Astrocyte of the hippocampus (primary cell): ENCODE measurements around the gene STK24.
"Not testable (repeated sequence)": the region's sequence is repeated elsewhere in the genome, so short reads cannot be mapped to it uniquely, and the experiment has no call there.

Source experiments
- DNase-seq: peaks from one replicate; pipeline ENCODE4 v3.0.0; 2011; ENCODE audit warnings: low read depth, low spot score

Gene STK24

GRCh38 chr13:98438246-98439125, 138.4 kb downstream of the STK24 start:
- DNase-seq = no peak

GRCh38 chr13:98436233-98436910, 140.5 kb downstream of the STK24 start:
- DNase-seq = no peak

- DNase-seq = no peak
Observed at GRCh38 chr13:98435376-98435775, 141.5 kb downstream of the STK24 start.

- DNase-seq = no peak
Observed at GRCh38 chr13:98434060-98434459, 142.8 kb downstream of the STK24 start.

GRCh38 chr13:98433654-98434053, 143.3 kb downstream of the STK24 start:
- DNase-seq = no peak

GRCh38 chr13:98432638-98433037, 144.3 kb downstream of the STK24 start:
- no peak for DNase-seq

GRCh38 chr13:98429977-98430736, 146.8 kb downstream of the STK24 start:
- peak; percentile 69 for DNase-seq

GRCh38 chr13:98429531-98429930, 147.4 kb downstream of the STK24 start:
- DNase-seq = no peak

- no peak for DNase-seq
Observed at GRCh38 chr13:98429081-98429480, 147.8 kb downstream of the STK24 start.

GRCh38 chr13:98428256-98428966, 148.5 kb downstream of the STK24 start:
- peak; percentile 49 for DNase-seq

GRCh38 chr13:98427331-98427995, 149.4 kb downstream of the STK24 start:
- DNase-seq = no peak

GRCh38 chr13:98423417-98423816, 153.5 kb downstream of the STK24 start:
- DNase-seq = no peak

GRCh38 chr13:98422046-98422445, 154.9 kb downstream of the STK24 start:
- DNase-seq = no peak

GRCh38 chr13:98420554-98421175, 156.2 kb downstream of the STK24 start:
- DNase-seq = no peak

GRCh38 chr13:98419786-98420553, 156.9 kb downstream of the STK24 start:
- DNase-seq = no peak

- no peak for DNase-seq
Observed at GRCh38 chr13:98416408-98416807, 160.5 kb downstream of the STK24 start.

- DNase-seq = no peak
Observed at GRCh38 chr13:98415326-98416070, 161.4 kb downstream of the STK24 start.

GRCh38 chr13:98413796-98414195, 163.1 kb downstream of the STK24 start:
- DNase-seq = no peak

- not testable (repeated sequence) for DNase-seq
Observed at GRCh38 chr13:98413278-98413677, 163.6 kb downstream of the STK24 start.
